ENCODE measurements around the gene BHLHE41. TPM values are rescaled to one million over a fixed set of nuclear protein-coding genes. Genes with fewer than 3 reads are reported as not detected.

Gene BHLHE41
- total and polyA plus RNA-seq, 2 of the 8 experiments (the other 6 are each of a cell fraction or from before 2014, with no cell fraction given) = 1.1 to 3.4 TPM

DNA sequence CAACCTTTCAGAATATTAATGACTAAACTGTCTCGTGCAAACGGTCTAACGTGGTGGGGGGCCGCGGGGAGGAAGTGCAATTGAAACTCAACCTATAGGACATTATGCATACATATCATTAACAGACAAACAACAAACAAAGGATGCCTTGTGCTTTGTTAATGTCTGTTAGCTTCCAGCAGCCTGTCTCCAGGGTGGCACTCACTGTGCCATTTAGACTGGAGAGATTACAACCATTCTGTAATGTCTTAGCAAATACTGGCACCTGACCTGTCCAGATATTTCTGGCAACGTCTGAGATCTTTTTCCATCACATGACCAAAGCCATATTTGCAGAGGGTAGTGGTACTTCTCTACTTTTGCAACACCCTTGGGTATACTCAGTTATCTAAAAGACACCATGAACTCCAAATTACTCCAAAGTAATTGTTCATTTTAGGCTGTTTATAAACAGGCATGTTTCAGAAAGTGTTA lies 11.6 kb downstream of the BHLHE41 start:
- no peak overlapping the region for H4K91ac ChIP-seq (replicated peaks; ENCODE audit: insufficient read length, low read length)
- no peak overlapping the region for H2BK120ac ChIP-seq (replicated peaks; ENCODE audit: low read depth, low read length)
- H3K9me3 ChIP-seq (ENCODE audit: insufficient read depth in 2 of 2, low read depth in 1 of 2, low read length in 1 of 2) = no peaks in the 10 kb centered on the region
- no peaks in the 10 kb centered on the region for H3K36me3 ChIP-seq (ENCODE audit: control insufficient read depth in 2 of 4, insufficient read depth in 4 of 4, low read length in 3 of 4)
- no peaks in the 10 kb centered on the region for H3K79me2 ChIP-seq (ENCODE audit: control insufficient read depth in 1 of 2, insufficient read depth in 2 of 2, low read length in 2 of 2)
- H2BK20ac ChIP-seq (ENCODE audit: low read length) = no peak overlapping the region
- H2BK15ac ChIP-seq (ENCODE audit: low read length) = no peak overlapping the region
- H3K4me3 ChIP-seq (ENCODE audit: extremely low read depth in 1 of 4, insufficient read depth in 2 of 4, low read depth in 3 of 4, low read length in 4 of 4) = peak overlapping the region; percentile 21 to 78 (median 48)
- H4K8ac ChIP-seq (ENCODE audit: extremely low read depth, insufficient read depth, low read length) = no peak overlapping the region
- H4K20me1 ChIP-seq (replicated peaks in 1 of 2; ENCODE audit: control insufficient read depth in 1 of 2, insufficient read depth in 2 of 2, low read length in 2 of 2) = no peaks in the 10 kb centered on the region
- H3K79me1 ChIP-seq (ENCODE audit: low read depth, low read length) = no peaks in the 10 kb centered on the region
- peak overlapping the region; percentile 61 to 84 for H3K4me2 ChIP-seq (ENCODE audit: insufficient read depth in 1 of 2, low read depth in 2 of 2, low read length in 2 of 2)
- H3K23me2 ChIP-seq (ENCODE audit: low read depth, low read length) = peaks cover 2% of the 10 kb centered on the region; the same call in 1 of the 2 replicates
- no peak overlapping the region for H2BK5ac ChIP-seq (ENCODE audit: low read depth, low read length)
- DNase-seq (ENCODE audit: low read depth in 1 of 2, low spot score in 2 of 2) = no peak
- no peak overlapping the region for H3K27ac ChIP-seq (ENCODE audit: low read depth, low read length)
- ChIA-PET CTCF (ENCODE audit: partially characterized antibody) (interaction anchor here (1.7 kb wide), 1 partner anchor 10 kb away, joined by 4 read pairs; no protein-coding TSS in a partner anchor), POLR2A (ENCODE audit: partially characterized antibody) (interaction anchor here (0.9 to 4.5 kb wide), 4 partner anchors 11 to 22 kb away, joined by 3 to 42 read pairs (median 4); partner anchors contain the start of gene BHLHE41)
- no peak overlapping the region for H3K14ac ChIP-seq (ENCODE audit: insufficient read length)
- FAIRE-seq = peak; percentile 7
- H4K5ac ChIP-seq (ENCODE audit: insufficient read length, low read depth, low read length) = no peak overlapping the region
- no peak overlapping the region for H3K4ac ChIP-seq (replicated peaks; ENCODE audit: insufficient read length, low read depth, low read length)
- H3K9ac ChIP-seq (replicated peaks in 1 of 4; ENCODE audit: extremely low read depth in 1 of 4, low read depth in 3 of 4, low read length in 3 of 4) = no peak overlapping the region
- no peak overlapping the region for H3K18ac ChIP-seq (ENCODE audit: extremely low read depth, low read length)
- no peak overlapping the region for H2AFZ ChIP-seq (ENCODE audit: low read length)
- TF ChIP-seq POLR2A (IDR thresholded peaks at IDR 0.05; ENCODE audit: control extremely low read depth in 1 of 2, low read depth in 2 of 2, low read length in 2 of 2) (peak in 1 of 2 experiments; percentile 35; a peak in 1 of 3 replicates), SP1 (IDR thresholded peaks at IDR 0.05; ENCODE audit: low read depth, low read length) (peak; percentile 29; the same call in 1 of the 2 replicates), CBX5 (IDR thresholded peaks at IDR 0.05; ENCODE audit: low read depth, low read length) (no peak)
- H2BK12ac ChIP-seq (ENCODE audit: low read depth, low read length) = peak overlapping the region; percentile 56
- peaks cover 0 to 16% (median 15%) of the 10 kb centered on the region in 4 experiments; a peak in 6 of 7 replicates for H3K27me3 ChIP-seq (replicated peaks in 1 of 4; ENCODE audit: control insufficient read depth in 3 of 4, extremely low read depth in 1 of 4, insufficient read depth in 3 of 4, low read length in 3 of 4)
- H2AK5ac ChIP-seq (ENCODE audit: low read depth, low read length) = no peak overlapping the region
- H3K4me1 ChIP-seq (replicated peaks in 1 of 4; ENCODE audit: control insufficient read depth in 3 of 4, insufficient read depth in 4 of 4, low read length in 3 of 4) = peaks cover 0 to 18% (median 16%) of the 10 kb centered on the region in 4 experiments; a peak in 5 of 7 replicates
- no peak overlapping the region for H3K23ac ChIP-seq (ENCODE audit: insufficient read length)
- 1% methylated on average over 6 of the region's 6 CpGs; no CpG with 5 or more reads in 1 of the 2 experiments for WGBS, 2 experiments (ENCODE audit: extremely low coverage in 1 of 2, insufficient coverage in 1 of 2, insufficient read length in 1 of 2, insufficient replicate concordance in 2 of 2, low coverage in 1 of 2, low lambda C conversion rate in 2 of 2, missing lambda C conversion rate in 1 of 2)
- H3K56ac ChIP-seq (replicated peaks; ENCODE audit: insufficient read length, low read depth, low read length) = no peak overlapping the region

Data from H1 (cell line).